ENCODE data around the gene RCN1. TPM values are rescaled to one million over a fixed set of nuclear protein-coding genes. Genes with fewer than 3 reads are reported as not detected.

The RCN1 gene
- total and polyA plus RNA-seq, 2 donors (not counting 3 experiments of a cell fraction or from before 2014, with no cell fraction given) = 174 to 285 TPM

- no TSS peak for BruUV-seq (replicated peaks)
- Histone ChIP-seq H3K36me3 (ENCODE audit: control insufficient read depth in 2 of 2, extremely low read depth in 1 of 2, insufficient read depth in 2 of 2, low read length in 2 of 2) (peaks cover 3 to 10% of the 10 kb centered on the region in 2 experiments), H3K79me2 (ENCODE audit: control insufficient read depth, insufficient read depth, low read length) (no peaks in the 10 kb centered on the region), H3K9ac (replicated peaks; ENCODE audit: extremely low read depth, insufficient read depth, low read length) (no peak overlapping the region), H4K20me1 (replicated peaks; ENCODE audit: control insufficient read depth, extremely low read depth, insufficient read depth, low read length) (no peaks in the 10 kb centered on the region), H3K27ac (ENCODE audit: insufficient read depth, low read depth, low read length) (no peak overlapping the region), H3K27me3 (ENCODE audit: control insufficient read depth in 2 of 2, insufficient read depth in 2 of 2, low read length in 2 of 2) (no peaks in the 10 kb centered on the region), H3K4me2 (ENCODE audit: insufficient read depth, low read length) (no peak overlapping the region), H3K9me1 (replicated peaks; ENCODE audit: control insufficient read depth, extremely low read depth, insufficient read depth, low read length) (no peaks in the 10 kb centered on the region), H3K4me1 (ENCODE audit: control insufficient read depth, extremely low read depth, insufficient read depth, low read length) (peaks cover 27% of the 10 kb centered on the region), H2AFZ (ENCODE audit: low read depth, low read length) (no peak overlapping the region), H3K4me3 (replicated peaks in 1 of 3; ENCODE audit: insufficient read depth in 1 of 3, low read depth in 1 of 3, low read length in 3 of 3) (no peak overlapping the region), H3K9me3 (replicated peaks; ENCODE audit: control insufficient read depth, insufficient read depth, low read length) (no peaks in the 10 kb centered on the region)
- POLR2A ChIA-PET = interaction anchor here (0.7 kb wide), 1 partner anchor 9 kb away, joined by 3 read pairs; no protein-coding TSS in a partner anchor
- dilution Hi-C loops (cut with MboI; ENCODE audit: extremely low pct_ligation_motif_present, low sequenced_read_pairs) = no loop called here
- FAIRE-seq (no peak), DNase-seq (ENCODE audit: low read depth, low spot score) (no peak)
- peak; percentile 40 for TF ChIP-seq POLR2A (IDR thresholded peaks at IDR 0.05; ENCODE audit: low read depth, low read length)
- TF ChIP-seq MYC (IDR thresholded peaks at IDR 0.05; ENCODE audit: low read depth, low read length) = no peak
- intact Hi-C loops (cut with micrococcal nuclease) = no loop called here
- CTCF ChIA-PET = interaction anchor here (1.2 to 1.7 kb wide), 2 partner anchors 54 to 61 kb away, joined by 3 to 5 read pairs; no protein-coding TSS in a partner anchor
Measured at GRCh38 chr11:32105871-32106560, 15.1 kb downstream of the RCN1 start.

- H3K36me3 ChIP-seq (ENCODE audit: control insufficient read depth in 2 of 2, extremely low read depth in 1 of 2, insufficient read depth in 2 of 2, low read length in 2 of 2) = peaks cover 0 to 7% of the 10 kb centered on the region in 2 experiments
- H3K4me1 ChIP-seq (ENCODE audit: control insufficient read depth, extremely low read depth, insufficient read depth, low read length) = peaks cover 13% of the 10 kb centered on the region
- no peaks in the 10 kb centered on the region for H3K79me2 ChIP-seq (ENCODE audit: control insufficient read depth, insufficient read depth, low read length)
- TF ChIP-seq GATA2 (IDR thresholded peaks at IDR 0.05; ENCODE audit: insufficient read depth, insufficient read length, low read depth, low read length) (no peak), CTCF (IDR thresholded peaks at IDR 0.05; ENCODE audit: extremely low read depth in 1 of 2, insufficient read depth in 1 of 2, low read depth in 1 of 2, low read length in 2 of 2) (no peak), EZH2 (IDR thresholded peaks at IDR 0.05; ENCODE audit: borderline replicate concordance, low read depth, low read length, severe bottlenecking) (no peak), MYC (IDR thresholded peaks at IDR 0.05; ENCODE audit: low read depth, low read length) (no peak), JUN (IDR thresholded peaks at IDR 0.05; ENCODE audit: borderline replicate concordance, insufficient read depth, insufficient read length, low read depth) (no peak), MAX (IDR thresholded peaks at IDR 0.05; ENCODE audit: insufficient read depth, insufficient read length) (no peak), POLR2AphosphoS5 (IDR thresholded peaks at IDR 0.05; ENCODE audit: insufficient read depth, low read depth, low read length) (no peak), POLR2A (IDR thresholded peaks at IDR 0.05; ENCODE audit: low read depth, low read length) (no peak), FOS (IDR thresholded peaks at IDR 0.05; ENCODE audit: borderline replicate concordance, insufficient read depth, low read length) (no peak)
- FAIRE-seq (no peak), DNase-seq (ENCODE audit: low read depth, low spot score) (no peak)
- H3K9me1 ChIP-seq (replicated peaks; ENCODE audit: control insufficient read depth, extremely low read depth, insufficient read depth, low read length) = no peaks in the 10 kb centered on the region
- dilution Hi-C loops (cut with MboI; ENCODE audit: extremely low pct_ligation_motif_present, low sequenced_read_pairs) (no loop called here), intact Hi-C loops (cut with micrococcal nuclease) (no loop called here)
- no peak overlapping the region for H3K27ac ChIP-seq (ENCODE audit: insufficient read depth, low read depth, low read length)
- H3K27me3 ChIP-seq (ENCODE audit: control insufficient read depth in 2 of 2, insufficient read depth in 2 of 2, low read length in 2 of 2) = peaks cover 0 to 4% of the 10 kb centered on the region in 2 experiments
- no peak overlapping the region for H2AFZ ChIP-seq (ENCODE audit: low read depth, low read length)
- H3K9ac ChIP-seq (replicated peaks; ENCODE audit: extremely low read depth, insufficient read depth, low read length) = no peak overlapping the region
- H3K4me2 ChIP-seq (ENCODE audit: insufficient read depth, low read length) = no peak overlapping the region
- CTCF ChIA-PET = interaction anchor here (1.7 kb wide), 1 partner anchor 60 kb away, joined by 3 read pairs; no protein-coding TSS in a partner anchor
- no peaks in the 10 kb centered on the region for H3K9me3 ChIP-seq (replicated peaks; ENCODE audit: control insufficient read depth, insufficient read depth, low read length)
- POLR2A ChIA-PET = no interaction called here
- no peaks in the 10 kb centered on the region for H4K20me1 ChIP-seq (replicated peaks; ENCODE audit: control insufficient read depth, extremely low read depth, insufficient read depth, low read length)
- BruUV-seq (replicated peaks) = no TSS peak
- no peak overlapping the region for H3K4me3 ChIP-seq (replicated peaks in 1 of 3; ENCODE audit: insufficient read depth in 1 of 3, low read depth in 1 of 3, low read length in 3 of 3)
Measured at GRCh38 chr11:32107647-32108046, 16.8 kb downstream of the RCN1 start.
